ENCODE measurements around the gene GGNBP2.

Gene GGNBP2

GRCh38 chr17:36628576-36628975 is 83.9 kb downstream of the GGNBP2 start:
- no peak for DNase-seq (ENCODE audit: low read depth in 4 of 4, low spot score in 1 of 4)

GRCh38 chr17:36629252-36629847 is 84.6 kb downstream of the GGNBP2 start:
- peak; percentile 59 to 87 (median 68) for DNase-seq (ENCODE audit: low read depth in 4 of 4, low spot score in 1 of 4)

DNA sequence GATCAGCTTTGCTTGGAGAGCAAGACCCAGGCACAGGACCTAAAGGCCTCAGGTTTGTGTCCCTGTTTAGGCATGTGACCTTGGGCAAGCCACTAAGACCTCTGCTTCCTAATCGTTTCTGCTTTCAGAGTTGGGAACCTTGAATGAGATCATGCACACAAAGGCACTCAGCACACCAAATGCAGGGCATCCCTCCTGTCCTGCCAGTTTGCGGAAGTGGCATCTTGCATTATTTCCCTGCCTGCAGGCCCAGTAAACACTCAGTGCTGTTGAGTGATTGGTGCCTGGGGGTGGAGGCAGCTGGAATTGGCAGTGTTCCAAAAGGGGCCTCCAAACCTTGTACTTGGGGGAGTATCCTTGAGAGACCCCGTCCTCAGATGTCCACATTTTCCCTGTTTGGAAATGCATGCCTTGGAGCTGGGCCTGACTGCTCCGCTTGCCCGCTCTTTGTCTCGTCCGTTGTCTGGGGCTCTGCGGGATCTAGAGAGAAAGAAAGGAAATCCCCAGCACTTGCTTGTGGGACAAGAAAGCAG is 85.3 kb downstream of the GGNBP2 start:
- DNase-seq (ENCODE audit: low read depth in 4 of 4, low spot score in 1 of 4), result no peak

DNA sequence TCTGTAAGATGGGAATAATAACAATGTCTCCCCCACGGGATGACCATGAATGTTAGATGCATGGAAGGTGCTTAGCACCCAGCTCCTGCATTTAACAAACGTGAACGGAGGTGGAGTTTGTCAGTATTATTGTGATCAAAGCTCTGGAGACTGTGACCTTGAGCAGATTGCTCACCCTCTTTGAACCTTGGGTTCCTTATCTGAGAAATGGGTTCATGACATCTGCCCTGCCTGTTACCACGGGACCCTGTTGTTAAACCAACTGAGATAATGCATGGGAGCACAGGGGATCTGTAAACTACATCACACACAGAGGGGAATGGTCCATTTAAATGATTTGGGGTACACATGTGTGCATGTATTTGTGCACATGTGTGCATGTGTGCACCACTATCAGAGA is 86.3 kb downstream of the GGNBP2 start:
- no peak for DNase-seq (ENCODE audit: low read depth in 4 of 4, low spot score in 1 of 4)

DNA sequence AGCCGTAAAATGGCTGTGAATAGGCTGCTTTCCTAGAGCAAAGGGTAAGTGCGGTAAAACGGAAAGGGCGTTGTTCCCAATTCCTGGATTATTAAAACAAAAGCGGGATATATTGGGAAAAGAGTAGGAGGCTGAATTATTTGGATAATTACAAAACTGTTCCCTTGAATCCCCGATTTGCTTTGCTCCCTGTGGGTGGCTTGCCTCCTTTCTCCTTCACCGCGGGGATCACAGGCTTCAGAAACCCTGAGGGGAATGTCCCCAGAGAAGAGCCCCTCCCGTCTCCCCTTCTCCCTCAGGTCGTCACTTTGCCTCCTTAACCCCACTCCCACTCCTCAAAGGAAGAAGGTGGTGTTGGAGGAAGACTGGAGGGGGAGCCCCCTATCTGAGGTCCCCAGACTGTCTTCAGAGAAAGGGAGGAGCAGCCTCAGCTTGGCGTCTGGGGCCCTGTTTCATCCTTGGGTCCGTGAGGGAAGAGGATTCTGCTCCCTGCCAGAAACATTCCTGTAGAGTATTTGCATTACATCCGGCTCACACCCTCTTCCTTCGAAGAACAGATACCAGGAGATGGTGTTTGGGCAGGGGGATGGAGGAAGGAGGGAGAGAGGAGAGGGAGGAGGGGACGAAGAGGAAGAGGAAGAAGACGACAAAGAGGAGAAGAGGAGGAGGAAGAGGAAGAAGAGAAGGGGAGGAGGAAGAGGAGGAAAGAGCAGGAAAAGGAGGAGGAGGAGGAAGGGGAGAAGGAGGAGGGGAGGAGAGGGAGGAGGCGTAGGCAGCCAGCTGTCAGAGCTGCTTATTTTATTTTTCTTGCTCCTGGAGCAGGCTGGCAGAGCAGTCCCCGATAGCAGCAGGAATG is 88.4 kb downstream of the GGNBP2 start:
- DNase-seq (ENCODE audit: low read depth in 4 of 4, low spot score in 1 of 4), result no peak

Data from stimulated activated CD4-positive, alpha-beta T cell treated with anti-CD3 and anti-CD28 coated beads, Interleukin-1b, Interleukin-23, amount 100 ng/mL, for 24 hours (primary cell).